Measurements from ENCODE around the gene KCNQ1.

The KCNQ1 gene

DNA sequence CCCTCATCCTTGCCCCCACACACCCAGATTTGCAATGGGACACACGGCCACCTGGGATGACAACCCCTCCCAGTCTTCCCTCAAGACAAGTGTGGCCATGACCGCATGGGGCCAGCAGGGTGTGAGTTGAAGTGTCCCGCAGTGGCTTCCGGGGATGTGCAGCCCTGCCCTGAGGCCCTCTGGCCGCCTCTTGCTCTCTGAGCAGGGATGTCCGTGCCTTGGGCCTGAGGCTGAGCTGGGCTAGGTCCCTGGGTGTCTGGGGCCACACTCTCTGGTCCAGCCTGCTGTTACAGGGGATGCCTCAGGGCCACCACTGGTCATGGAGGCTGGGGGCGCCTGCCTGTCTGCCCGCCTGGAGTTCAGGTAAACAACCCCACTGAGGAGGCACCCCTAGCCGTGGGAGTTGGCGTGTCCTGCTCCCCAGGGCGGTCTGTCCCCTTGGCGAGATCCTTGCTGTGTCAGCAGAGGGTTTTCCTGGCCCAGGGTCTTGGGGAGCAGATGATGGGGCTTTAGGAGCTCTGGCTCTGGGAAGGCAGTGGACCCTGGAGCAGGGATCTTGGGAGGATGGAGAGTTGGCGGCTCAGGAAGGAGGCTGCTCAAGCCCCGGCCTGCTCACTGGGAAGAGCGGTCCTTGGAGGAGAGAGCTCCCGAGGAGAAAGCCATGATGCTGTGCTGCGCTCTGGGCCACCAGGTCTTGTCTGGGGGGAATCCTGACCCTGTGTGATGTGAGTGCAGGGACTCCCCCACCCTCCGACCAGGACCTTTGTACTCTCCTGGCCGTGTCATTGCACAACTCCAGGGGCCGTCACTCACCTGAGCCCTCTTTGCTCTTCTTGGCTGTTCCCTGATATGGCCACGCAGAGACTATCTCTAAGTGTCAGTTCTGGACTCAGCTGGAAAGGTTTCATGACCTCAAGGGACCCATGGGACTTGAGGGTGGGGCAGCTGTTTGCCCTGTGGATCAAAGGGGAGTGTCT, 67.9 kb downstream of the KCNQ1 start:
- TF ChIP-seq CTCF (IDR thresholded peaks at IDR 0.05; ENCODE audit: low read depth, low read length): no peak
- no peak for DNase-seq (ENCODE audit: extremely low read depth, low read depth)

- TF ChIP-seq CTCF (IDR thresholded peaks at IDR 0.05; ENCODE audit: low read depth, low read length): no peak
Observed at GRCh38 chr11:2513441-2513840, 68.6 kb downstream of the KCNQ1 start.

GRCh38 chr11:2515401-2516275, 70.8 kb downstream of the KCNQ1 start:
- TF ChIP-seq CTCF (IDR thresholded peaks at IDR 0.05; ENCODE audit: low read depth, low read length): no peak
- DNase-seq (ENCODE audit: extremely low read depth, low read depth): no peak

More at GRCh38 chr11:2513441-2513840, 68.6 kb downstream of the KCNQ1 start:
- no peak for DNase-seq (ENCODE audit: extremely low read depth, low read depth)

DNA sequence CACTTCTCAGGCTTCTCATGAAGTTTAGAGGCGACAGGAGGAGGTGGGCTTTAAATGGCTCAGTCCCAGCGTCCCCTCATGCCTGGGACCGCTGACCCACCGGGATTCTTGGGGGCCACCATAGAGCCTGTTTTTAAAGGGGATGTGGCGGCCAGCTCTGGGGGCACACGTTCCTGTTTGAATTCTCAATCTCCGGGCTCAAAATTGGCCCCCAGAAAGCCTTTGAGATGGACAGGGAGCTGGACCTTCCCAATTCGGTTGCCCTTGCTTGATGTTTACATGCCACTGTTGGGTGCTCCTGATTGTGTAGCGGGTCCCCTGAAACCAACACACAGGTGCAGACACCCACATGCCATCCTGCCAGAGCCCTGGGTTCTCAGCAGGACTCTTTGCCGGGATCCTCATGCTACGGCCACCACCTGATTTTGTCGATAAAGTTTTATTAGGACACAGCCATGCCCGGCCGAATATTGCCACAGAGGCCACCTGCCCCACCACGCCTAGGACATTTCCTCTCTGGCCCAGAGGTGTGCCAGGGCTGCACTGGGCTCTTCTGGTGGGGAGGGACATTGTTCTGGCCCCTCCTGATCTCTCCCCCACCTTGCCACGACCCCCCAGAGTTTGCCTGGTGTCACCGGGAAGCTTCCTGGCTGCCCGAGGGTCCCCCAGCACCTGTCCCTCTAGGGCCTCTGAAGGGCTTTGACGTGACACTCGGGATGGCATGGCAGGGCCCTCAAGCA, 71.6 kb downstream of the KCNQ1 start:
- no peak for DNase-seq (ENCODE audit: extremely low read depth, low read depth)
- TF ChIP-seq CTCF (IDR thresholded peaks at IDR 0.05; ENCODE audit: low read depth, low read length): no peak

- DNase-seq (ENCODE audit: extremely low read depth, low read depth): no peak
- TF ChIP-seq CTCF (IDR thresholded peaks at IDR 0.05; ENCODE audit: low read depth, low read length): no peak
Observed at GRCh38 chr11:2517016-2517385, 72.2 kb downstream of the KCNQ1 start.

GRCh38 chr11:2517386-2518064, 72.7 kb downstream of the KCNQ1 start:
- TF ChIP-seq CTCF (IDR thresholded peaks at IDR 0.05; ENCODE audit: low read depth, low read length): no peak
- no peak for DNase-seq (ENCODE audit: extremely low read depth, low read depth)
